ENCODE data around the gene DUS1L. TPM values are rescaled to one million over a fixed set of nuclear protein-coding genes. Genes with fewer than 3 reads are reported as not detected.

The DUS1L gene
- total RNA-seq, 1 experiment from 2014 or later, result 176 TPM

DNA sequence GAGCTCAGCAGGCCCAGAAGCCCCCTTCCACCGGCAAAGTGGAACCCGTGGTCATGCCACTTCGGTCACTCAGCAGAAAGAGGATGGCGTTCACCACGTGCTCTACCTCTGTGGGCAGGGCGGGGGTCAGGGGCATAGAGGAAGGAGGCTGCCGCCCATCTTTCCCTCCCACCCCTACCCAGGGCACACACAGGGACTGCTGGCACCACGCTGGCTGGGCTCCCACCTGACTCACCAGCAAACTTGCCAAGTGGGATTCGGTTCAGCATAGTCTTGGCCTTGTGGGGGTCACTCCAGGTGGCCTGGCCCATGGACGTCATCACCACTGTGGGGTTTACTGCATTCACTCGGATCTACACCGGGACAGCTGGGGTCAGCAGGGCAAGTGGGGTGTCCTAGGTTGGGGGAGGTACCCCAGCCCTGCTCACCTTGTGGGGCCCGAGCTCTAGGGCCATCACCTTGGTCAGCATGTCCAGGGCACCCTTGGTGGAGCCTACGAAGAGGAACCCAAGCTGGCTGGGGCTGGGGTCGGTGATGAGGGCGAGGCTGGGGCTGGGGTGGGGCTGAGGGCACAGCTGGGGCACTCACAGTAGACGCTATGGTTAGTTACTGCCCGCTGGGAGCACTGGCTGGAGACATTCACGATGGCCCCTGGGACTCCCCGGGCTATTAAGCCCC is 29.5 kb downstream of the DUS1L start:
- POLR2A ChIA-PET, result interaction anchor here (1.6 kb wide), 1 partner anchor 13 kb away, joined by 4 read pairs; the partner anchor contains the start of genes CENPX and LRRC45
- DNase-seq (ENCODE audit: low read depth, low spot score), result no peak

More for the DNA sequence above, 29.5 kb downstream of the DUS1L start:
- peak overlapping the region; percentile 92 to 93 for H3K4me3 ChIP-seq (replicated peaks in 1 of 2; ENCODE audit: low read depth in 1 of 2, low read length in 2 of 2)
- H3K4me1 ChIP-seq (ENCODE audit: control insufficient read depth in 1 of 2, insufficient read depth in 2 of 2, low read length in 2 of 2), result peaks cover 18 to 52% of the 10 kb centered on the region in 2 experiments
- H3K27me3 ChIP-seq (ENCODE audit: insufficient read depth, low read length), result no peaks in the 10 kb centered on the region
- intact Hi-C loops (cut with micrococcal nuclease), result loop anchor here (2.0 to 10.0 kb wide), 3 partner anchors 63 to 379 kb away; partner anchors contain the start of genes FASN, HEXD and OGFOD3
- ATAC-seq, result no peak
- BruUV-seq (replicated peaks), result TSS peak; percentile 87
- no peaks in the 10 kb centered on the region for H4K20me1 ChIP-seq (ENCODE audit: insufficient read depth)
- no peaks in the 10 kb centered on the region for H3K9me2 ChIP-seq (ENCODE audit: insufficient read depth)
- H3K79me2 ChIP-seq (ENCODE audit: insufficient read depth, low read length), result peaks cover 28% of the 10 kb centered on the region; the same call in 1 of the 2 replicates
- peak overlapping the region; percentile 94 for H3K9ac ChIP-seq (ENCODE audit: low read length)
- H2AFZ ChIP-seq (ENCODE audit: low read depth, low read length, poor library complexity, severe bottlenecking), result no peak overlapping the region
- RAD21 ChIA-PET (ENCODE audit: low non-redundant PET in 1 of 2, low total read pairs in 2 of 2, uncharacterized antibody in 2 of 2, unreplicated experiment in 2 of 2), result no interaction called here
- CTCF ChIA-PET, result interaction anchor here (4.8 kb wide), 1 partner anchor 14 kb away, joined by 57 read pairs; the partner anchor contains the start of genes CENPX and LRRC45
- H3K4me2 ChIP-seq (ENCODE audit: low read length), result peak overlapping the region; percentile 95
- peak overlapping the region; percentile 91 for H3K27ac ChIP-seq (ENCODE audit: low read depth, low read length)
- H3K36me3 ChIP-seq (ENCODE audit: control insufficient read depth in 1 of 2, insufficient read depth in 2 of 2, low read length in 2 of 2), result peaks cover 0 to 12% of the 10 kb centered on the region in 2 experiments; a peak in 1 of 4 replicates
- no peaks in the 10 kb centered on the region for H3K9me3 ChIP-seq (ENCODE audit: control insufficient read depth in 1 of 2, insufficient read depth in 1 of 2, low read depth in 1 of 2, low read length in 2 of 2)
- TF ChIP-seq RAD21 (IDR thresholded peaks at IDR 0.05; ENCODE audit: low read depth) (no peak), EZH2 (IDR thresholded peaks at IDR 0.05) (no peak), ELF1 (IDR thresholded peaks at IDR 0.05; ENCODE audit: borderline replicate concordance, low read depth) (no peak), TCF7L2 (IDR thresholded peaks at IDR 0.05; ENCODE audit: borderline replicate concordance, extremely low read depth, insufficient read depth, insufficient read length) (no peak), ZBTB33 (IDR thresholded peaks at IDR 0.05; ENCODE audit: extremely low read depth, insufficient replicate concordance, low read length) (no peak), EGR1 (IDR thresholded peaks at IDR 0.05; ENCODE audit: low read depth) (no peak), ATF3 (IDR thresholded peaks at IDR 0.05) (no peak), SIN3A (IDR thresholded peaks at IDR 0.05; ENCODE audit: low read depth) (no peak), FOSL1 (IDR thresholded peaks at IDR 0.05; ENCODE audit: low read depth) (no peak), POLR2A (IDR thresholded peaks at IDR 0.05; ENCODE audit: borderline replicate concordance, extremely low read depth, insufficient read depth, insufficient read length) (no peak), CBX3 (IDR thresholded peaks at IDR 0.05; ENCODE audit: low read depth) (no peak), POLR2AphosphoS5 (IDR thresholded peaks at IDR 0.05; ENCODE audit: low read depth, low read length) (no peak), YY1 (IDR thresholded peaks at IDR 0.05; ENCODE audit: extremely low read depth, insufficient replicate concordance, low read depth, low read length) (no peak), ZFX (IDR thresholded peaks at IDR 0.05) (no peak)
- TF ChIP-seq, protein P1, sequence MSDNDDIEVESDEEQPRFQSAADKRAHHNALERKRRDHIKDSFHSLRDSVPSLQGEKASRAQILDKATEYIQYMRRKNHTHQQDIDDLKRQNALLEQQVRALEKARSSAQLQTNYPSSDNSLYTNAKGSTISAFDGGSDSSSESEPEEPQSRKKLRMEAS (IDR thresholded peaks at IDR 0.05), result no peak
- TF ChIP-seq, protein P2, sequence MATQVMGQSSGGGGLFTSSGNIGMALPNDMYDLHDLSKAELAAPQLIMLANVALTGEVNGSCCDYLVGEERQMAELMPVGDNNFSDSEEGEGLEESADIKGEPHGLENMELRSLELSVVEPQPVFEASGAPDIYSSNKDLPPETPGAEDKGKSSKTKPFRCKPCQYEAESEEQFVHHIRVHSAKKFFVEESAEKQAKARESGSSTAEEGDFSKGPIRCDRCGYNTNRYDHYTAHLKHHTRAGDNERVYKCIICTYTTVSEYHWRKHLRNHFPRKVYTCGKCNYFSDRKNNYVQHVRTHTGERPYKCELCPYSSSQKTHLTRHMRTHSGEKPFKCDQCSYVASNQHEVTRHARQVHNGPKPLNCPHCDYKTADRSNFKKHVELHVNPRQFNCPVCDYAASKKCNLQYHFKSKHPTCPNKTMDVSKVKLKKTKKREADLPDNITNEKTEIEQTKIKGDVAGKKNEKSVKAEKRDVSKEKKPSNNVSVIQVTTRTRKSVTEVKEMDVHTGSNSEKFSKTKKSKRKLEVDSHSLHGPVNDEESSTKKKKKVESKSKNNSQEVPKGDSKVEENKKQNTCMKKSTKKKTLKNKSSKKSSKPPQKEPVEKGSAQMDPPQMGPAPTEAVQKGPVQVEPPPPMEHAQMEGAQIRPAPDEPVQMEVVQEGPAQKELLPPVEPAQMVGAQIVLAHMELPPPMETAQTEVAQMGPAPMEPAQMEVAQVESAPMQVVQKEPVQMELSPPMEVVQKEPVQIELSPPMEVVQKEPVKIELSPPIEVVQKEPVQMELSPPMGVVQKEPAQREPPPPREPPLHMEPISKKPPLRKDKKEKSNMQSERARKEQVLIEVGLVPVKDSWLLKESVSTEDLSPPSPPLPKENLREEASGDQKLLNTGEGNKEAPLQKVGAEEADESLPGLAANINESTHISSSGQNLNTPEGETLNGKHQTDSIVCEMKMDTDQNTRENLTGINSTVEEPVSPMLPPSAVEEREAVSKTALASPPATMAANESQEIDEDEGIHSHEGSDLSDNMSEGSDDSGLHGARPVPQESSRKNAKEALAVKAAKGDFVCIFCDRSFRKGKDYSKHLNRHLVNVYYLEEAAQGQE (IDR thresholded peaks at IDR 0.05; ENCODE audit: low read depth), result no peak
- TF ChIP-seq, protein P3, sequence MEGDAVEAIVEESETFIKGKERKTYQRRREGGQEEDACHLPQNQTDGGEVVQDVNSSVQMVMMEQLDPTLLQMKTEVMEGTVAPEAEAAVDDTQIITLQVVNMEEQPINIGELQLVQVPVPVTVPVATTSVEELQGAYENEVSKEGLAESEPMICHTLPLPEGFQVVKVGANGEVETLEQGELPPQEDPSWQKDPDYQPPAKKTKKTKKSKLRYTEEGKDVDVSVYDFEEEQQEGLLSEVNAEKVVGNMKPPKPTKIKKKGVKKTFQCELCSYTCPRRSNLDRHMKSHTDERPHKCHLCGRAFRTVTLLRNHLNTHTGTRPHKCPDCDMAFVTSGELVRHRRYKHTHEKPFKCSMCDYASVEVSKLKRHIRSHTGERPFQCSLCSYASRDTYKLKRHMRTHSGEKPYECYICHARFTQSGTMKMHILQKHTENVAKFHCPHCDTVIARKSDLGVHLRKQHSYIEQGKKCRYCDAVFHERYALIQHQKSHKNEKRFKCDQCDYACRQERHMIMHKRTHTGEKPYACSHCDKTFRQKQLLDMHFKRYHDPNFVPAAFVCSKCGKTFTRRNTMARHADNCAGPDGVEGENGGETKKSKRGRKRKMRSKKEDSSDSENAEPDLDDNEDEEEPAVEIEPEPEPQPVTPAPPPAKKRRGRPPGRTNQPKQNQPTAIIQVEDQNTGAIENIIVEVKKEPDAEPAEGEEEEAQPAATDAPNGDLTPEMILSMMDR (IDR thresholded peaks at IDR 0.05 in 2 of 3, conservative IDR thresholded peaks at IDR 0.05 in 1 of 3; ENCODE audit: borderline replicate concordance in 1 of 3, insufficient read depth in 1 of 3, low read depth in 2 of 3, low read length in 2 of 3), result no peak
